ENCODE results near the gene FOXG1. TPM values are rescaled to one million over a fixed set of nuclear protein-coding genes. Genes with fewer than 3 reads are reported as not detected.

Gene FOXG1
- total RNA-seq = not detected
- long read RNA-seq = 0 reads

DNA sequence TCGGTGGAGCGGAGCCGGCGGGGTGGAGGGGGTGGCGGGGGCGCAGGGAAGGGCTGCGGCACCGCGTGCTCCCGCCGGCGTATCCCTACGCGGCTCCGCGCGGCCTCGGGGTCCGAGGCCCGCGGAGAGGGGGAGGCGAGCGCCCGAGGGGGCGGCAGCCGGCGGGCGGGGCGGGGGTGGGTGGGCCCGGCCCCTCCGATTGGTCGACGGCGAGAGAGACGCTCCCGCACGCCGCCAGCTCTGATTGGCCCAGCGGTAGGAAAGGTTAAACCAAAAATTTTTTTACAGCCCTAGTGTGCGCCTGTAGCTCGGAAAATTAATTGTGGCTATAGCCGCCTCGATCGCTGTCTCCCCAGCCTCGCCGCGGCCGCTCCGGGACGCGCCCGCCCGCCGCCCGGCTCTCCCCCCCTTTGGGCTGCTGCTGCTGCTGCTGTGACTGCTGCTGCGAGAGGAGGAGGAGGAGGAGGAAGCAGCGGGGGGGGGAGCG lies at the start of gene FOXG1:
TSS of gene FOXG1 (plus strand) at position 319 of the 487 bp plus-strand sequence. CDS start 493 bp downstream, outside the sequence.
- ATAC-seq (ENCODE audit: poor library complexity) = no peak
- DNase-seq = no peak
- intact Hi-C loops (cut with DNase I) = no loop called here

GRCh38 chr14:28719130-28719529 lies 47.5 kb upstream of the FOXG1 start:
- no peak for DNase-seq
- ATAC-seq (ENCODE audit: poor library complexity) = no peak
- intact Hi-C loops (cut with DNase I) = no loop called here

- ATAC-seq (ENCODE audit: poor library complexity) (no peak), DNase-seq (no peak)
- intact Hi-C loops (cut with DNase I) = no loop called here
Measured at GRCh38 chr14:28731358-28731757, 35.2 kb upstream of the FOXG1 start.

DNA sequence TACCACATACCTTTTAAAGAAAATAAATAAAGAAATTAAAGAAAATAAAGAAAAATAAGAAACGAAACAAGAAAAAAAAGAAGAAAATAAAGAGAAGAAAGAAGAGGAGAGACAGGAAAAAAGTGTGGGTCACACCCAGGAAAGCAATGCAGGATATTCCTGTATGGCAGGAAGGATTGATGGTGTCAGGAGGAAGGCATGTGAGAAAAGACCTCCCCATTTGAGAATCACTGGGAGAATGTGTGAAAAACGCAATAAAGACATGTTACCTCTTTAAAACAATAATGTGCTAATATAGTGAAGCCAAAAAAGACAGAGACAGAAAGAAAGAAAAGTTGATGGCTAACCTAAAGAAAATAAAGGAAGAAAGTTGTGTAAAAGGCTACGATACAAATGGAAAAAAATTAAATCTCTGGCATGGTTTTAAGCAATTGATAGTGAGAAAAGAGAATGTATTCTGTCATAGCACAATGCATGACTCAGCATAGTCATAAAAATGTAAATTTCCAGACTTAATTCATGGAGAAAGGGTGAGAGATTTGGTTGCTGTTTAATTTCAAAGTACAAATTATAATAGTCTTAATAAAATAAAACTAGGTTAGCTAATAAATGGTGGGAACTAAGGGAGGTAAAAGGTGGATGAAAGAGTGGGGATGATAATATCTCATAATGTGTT lies 24.3 kb upstream of the FOXG1 start:
- no peak for ATAC-seq (ENCODE audit: poor library complexity)
- intact Hi-C loops (cut with DNase I) = no loop called here
- DNase-seq = no peak

GRCh38 chr14:28744126-28744525 lies 22.5 kb upstream of the FOXG1 start:
- ATAC-seq (ENCODE audit: poor library complexity) (no peak), DNase-seq (no peak)
- intact Hi-C loops (cut with DNase I) = no loop called here

DNA sequence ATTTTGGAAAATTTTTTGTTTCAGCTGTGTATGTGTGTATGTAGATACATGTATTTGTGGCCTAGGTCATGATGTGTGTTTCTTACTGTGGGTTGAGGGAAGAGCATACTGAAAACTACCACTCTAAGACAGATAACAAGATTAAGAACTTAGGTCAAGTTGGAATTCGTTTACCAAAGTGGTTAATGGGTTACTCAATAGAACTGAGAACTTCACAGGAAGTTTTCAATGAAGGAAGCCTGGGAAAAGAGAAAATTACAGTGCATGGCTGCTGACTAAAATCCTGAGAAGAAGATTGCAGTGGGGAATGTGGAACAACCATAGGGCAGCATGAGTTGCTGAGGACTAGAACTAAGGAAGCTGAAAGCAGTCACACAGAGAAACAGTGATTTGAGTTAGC lies 21.4 kb upstream of the FOXG1 start:
- ATAC-seq (ENCODE audit: poor library complexity) = no peak
- intact Hi-C loops (cut with DNase I) = no loop called here
- no peak for DNase-seq

DNA sequence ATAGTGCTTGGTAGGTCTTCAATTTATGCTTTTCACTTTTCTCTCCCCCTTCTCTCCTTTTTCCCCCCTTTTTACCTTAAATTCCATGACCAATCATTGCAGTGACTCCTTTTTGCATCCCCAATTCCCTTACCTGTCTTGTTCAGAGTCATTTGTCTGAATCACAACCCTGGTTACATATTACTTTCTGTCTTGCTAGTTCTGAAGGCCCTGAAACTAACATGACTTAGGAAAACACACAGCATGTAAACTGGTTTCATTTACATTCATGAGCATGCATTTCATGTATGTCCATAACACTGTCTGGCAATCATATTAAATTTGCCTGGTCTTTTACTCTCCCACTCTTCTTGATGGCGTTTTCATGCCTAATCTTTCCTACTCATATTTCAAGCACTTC lies 20.3 kb upstream of the FOXG1 start:
- ATAC-seq (ENCODE audit: poor library complexity) = no peak
- intact Hi-C loops (cut with DNase I) = no loop called here
- DNase-seq = no peak

- ATAC-seq (ENCODE audit: poor library complexity) (no peak), DNase-seq (no peak)
- intact Hi-C loops (cut with DNase I) = loop anchor here (10.0 kb wide), 1 partner anchor 1463 kb away; no protein-coding TSS in a partner anchor
Measured at GRCh38 chr14:28751467-28752058, 15.0 kb upstream of the FOXG1 start.

- intact Hi-C loops (cut with DNase I) = loop anchor here (10.0 kb wide), 1 partner anchor 1460 kb away; no protein-coding TSS in a partner anchor
- no peak for DNase-seq
- no peak for ATAC-seq (ENCODE audit: poor library complexity)
Measured at GRCh38 chr14:28754209-28754985, 12.2 kb upstream of the FOXG1 start.

GRCh38 chr14:28755198-28755815 lies 11.3 kb upstream of the FOXG1 start:
- DNase-seq (no peak), ATAC-seq (ENCODE audit: poor library complexity) (no peak)
- intact Hi-C loops (cut with DNase I) = loop anchor here (5.0 to 10.0 kb wide), 2 partner anchors 777 to 1459 kb away; no protein-coding TSS in a partner anchor

- intact Hi-C loops (cut with DNase I) = loop anchor here (5.0 to 10.0 kb wide), 2 partner anchors 776 to 1459 kb away; no protein-coding TSS in a partner anchor
- ATAC-seq (ENCODE audit: poor library complexity) = no peak
- DNase-seq = no peak
Measured at GRCh38 chr14:28755884-28756268, 10.7 kb upstream of the FOXG1 start.

GRCh38 chr14:28756269-28756883 lies 10.2 kb upstream of the FOXG1 start:
- ATAC-seq (ENCODE audit: poor library complexity) = no peak
- DNase-seq = no peak
- intact Hi-C loops (cut with DNase I) = loop anchor here (5.0 to 10.0 kb wide), 2 partner anchors 776 to 1458 kb away; no protein-coding TSS in a partner anchor

GRCh38 chr14:28756884-28757570 lies 9.6 kb upstream of the FOXG1 start:
- DNase-seq (no peak), ATAC-seq (ENCODE audit: poor library complexity) (no peak)
- intact Hi-C loops (cut with DNase I) = loop anchor here (5.0 to 10.0 kb wide), 2 partner anchors 775 to 1458 kb away; no protein-coding TSS in a partner anchor

DNA sequence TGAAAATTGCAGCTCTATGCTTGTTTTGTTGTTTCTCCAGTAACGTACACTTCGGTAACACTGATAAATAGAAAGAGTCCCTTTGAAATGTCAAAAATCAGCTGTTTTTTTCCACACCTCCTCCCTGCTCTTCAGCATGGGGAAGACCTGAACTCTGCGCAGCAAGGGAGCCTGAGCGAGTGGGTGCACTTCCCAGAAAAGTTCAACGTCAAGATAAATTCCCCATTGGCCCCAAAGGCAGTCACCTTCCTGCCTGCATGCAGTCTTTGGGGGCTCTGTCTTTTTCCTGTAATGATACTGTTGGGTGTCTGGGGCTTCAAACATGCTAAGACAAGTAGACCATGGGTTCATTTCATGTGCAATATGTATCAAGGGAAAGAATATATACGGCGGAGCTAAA lies 8.8 kb upstream of the FOXG1 start:
- intact Hi-C loops (cut with DNase I) = loop anchor here (5.0 to 10.0 kb wide), 2 partner anchors 775 to 1457 kb away; no protein-coding TSS in a partner anchor
- DNase-seq (no peak), ATAC-seq (ENCODE audit: poor library complexity) (no peak)

DNA sequence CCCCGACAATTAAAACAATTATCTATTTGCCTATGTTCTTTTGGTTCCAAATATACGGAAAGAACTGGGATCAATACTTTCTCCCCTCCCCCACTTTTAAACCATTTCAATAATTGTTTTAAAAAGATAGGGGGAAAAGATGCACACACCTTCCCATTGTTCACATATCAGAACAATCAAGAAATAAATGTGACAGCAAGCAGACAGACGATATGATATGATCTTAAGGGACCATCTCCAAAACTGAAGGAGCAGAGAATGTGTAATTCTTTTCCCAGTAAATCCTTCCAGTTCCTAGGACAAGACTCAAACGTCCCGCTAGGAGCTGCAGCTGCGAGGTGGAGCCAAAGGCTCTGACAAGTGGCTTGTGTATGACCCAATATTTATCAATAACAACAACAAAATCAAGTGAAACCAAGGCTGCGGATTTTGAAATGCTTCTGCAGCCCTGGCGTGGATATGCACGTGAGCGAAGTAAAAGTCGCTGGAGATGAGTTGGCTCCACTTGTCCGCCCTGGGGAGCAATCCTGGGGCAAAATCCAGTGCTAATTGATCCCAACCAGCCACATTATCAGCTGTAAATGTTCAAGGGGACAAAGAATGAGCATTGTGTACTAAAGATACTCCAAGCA lies 8.2 kb upstream of the FOXG1 start:
- ATAC-seq (ENCODE audit: poor library complexity) = no peak
- DNase-seq = no peak
- intact Hi-C loops (cut with DNase I) = loop anchor here (5.0 to 10.0 kb wide), 2 partner anchors 774 to 1456 kb away; no protein-coding TSS in a partner anchor

- intact Hi-C loops (cut with DNase I) = loop anchor here (5.0 to 10.0 kb wide), 2 partner anchors 773 to 1456 kb away; no protein-coding TSS in a partner anchor
Measured at GRCh38 chr14:28758885-28759652, 7.5 kb upstream of the FOXG1 start.

More at GRCh38 chr14:28758885-28759652, 7.5 kb upstream of the FOXG1 start:
- ATAC-seq (ENCODE audit: poor library complexity) (no peak), DNase-seq (no peak)

Data from Right ventricle myocardium superior (tissue), 1 donor.